Endothelial cell of umbilical vein (primary cell): Measurements from ENCODE around the gene AKAP8L.

Experiments used
- CTCF ChIP-seq, 2 donors: IDR thresholded peaks; 1 replicate in 1 of 2; 2 replicates in 1 of 2; pipeline ENCODE4 v1.5.1; 2011; ENCODE audit warnings: low read length in 2 of 2, mild to moderate bottlenecking in 2 of 2, moderate library complexity in 2 of 2, control low read depth in 1 of 2, inconsistent platforms in 1 of 2, low read depth in 1 of 2; ENCODE audit not compliant: insufficient read depth in 1 of 2; ENCODE audit errors: extremely low read depth in 1 of 2
- POLR2A ChIP-seq: IDR thresholded peaks from 2 replicates; pipeline ENCODE4 v1.6.1; 2012; ENCODE audit warnings: low read depth, mild to moderate bottlenecking, control low read depth, low read length

GRCh38 chr19:15429825-15430467, 11.2 kb upstream of the AKAP8L start:
- TF ChIP-seq CTCF (IDR thresholded peaks at IDR 0.05; ENCODE audit: extremely low read depth in 1 of 2, insufficient read depth in 1 of 2, low read depth in 1 of 2, low read length in 2 of 2) (no peak), POLR2A (no peak)
